Activated CD4-positive, alpha-beta memory T cell treated with anti-CD3 and anti-CD28 coated beads, Interleukin-2, amount 10 ng/mL, durations not matched to agents 7 days and 5 days (primary cell): ENCODE measurements around the gene FBL. TPM values are rescaled to one million over a fixed set of nuclear protein-coding genes. Genes with fewer than 3 reads are reported as not detected.
"Not testable (repeated sequence)": the region's sequence is repeated elsewhere in the genome, so short reads cannot be mapped to it uniquely, and the experiment has no call there.

Experiments used
- CTCF ChIA-PET: fragments of 350-600 bp; sonication (Branson Sonifier 250); formaldehyde crosslinking; loops from one replicate; lab custom pipeline; 2021; ENCODE audit warnings: antibody characterized with exemption, inconsistent platforms; lab: Charles Lee
- POLR2A ChIA-PET: fragments of 350-600 bp; sonication (Branson Sonifier 250); formaldehyde crosslinking; loops from one replicate; lab custom pipeline; 2021; ENCODE audit warnings: antibody characterized with exemption; lab: Charles Lee
- DNase-seq: peaks from one replicate; pipeline ENCODE4 v3.0.0-alpha.2; 2020
- H3K27ac Mint-ChIP-seq: one replicate; pipeline ENCODE4 v1.8.0; 2021; ENCODE audit warnings: mild to moderate bottlenecking, mixed read lengths
- H3K27me3 Mint-ChIP-seq: one replicate; pipeline ENCODE4 v1.8.0; 2021; ENCODE audit warnings: mixed read lengths
- H3K36me3 Mint-ChIP-seq: one replicate; pipeline ENCODE4 v1.8.0; 2021; ENCODE audit warnings: low read depth, mixed read lengths
- H3K4me1 Mint-ChIP-seq: one replicate; pipeline ENCODE4 v1.8.0; 2021; ENCODE audit warnings: mixed read lengths
- H3K4me3 Mint-ChIP-seq: one replicate; pipeline ENCODE4 v1.8.0; 2021; ENCODE audit warnings: mild to moderate bottlenecking, mixed read lengths
- H3K9me3 Mint-ChIP-seq: one replicate; pipeline ENCODE4 v1.8.0; 2021; ENCODE audit warnings: mixed read lengths
- total RNA-seq, 2 experiments: library from RNA; stranded (reverse); gene quantifications; one replicate each; pipeline ENCODE4 v1.2.3, GENCODE V29; 2021

FBL gene
- total RNA-seq, 2 experiments from 2014 or later: 294 to 302 TPM

- H3K27me3 Mint-ChIP-seq, H3K4me3 Mint-ChIP-seq, H3K4me1 Mint-ChIP-seq, H3K9me3 Mint-ChIP-seq, DNase-seq, H3K36me3 Mint-ChIP-seq, H3K27ac Mint-ChIP-seq, POLR2A ChIA-PET: not testable (repeated sequence)
- CTCF ChIA-PET: interaction anchor here (1.3 kb wide), 1 partner anchor 21 kb away, joined by 5 read pairs; no protein-coding TSS in a partner anchor
Measured at GRCh38 chr19:39814111-39814510, 32.1 kb downstream of the FBL start.

GRCh38 chr19:39813264-39813993 is 32.8 kb downstream of the FBL start:
- Mint-ChIP-seq H3K4me3 (no peak overlapping the region), H3K27ac (no peak overlapping the region), H3K36me3 (no peaks in the 10 kb centered on the region), H3K4me1 (no peaks in the 10 kb centered on the region), H3K27me3 (no peaks in the 10 kb centered on the region), H3K9me3 (no peaks in the 10 kb centered on the region)
- ChIA-PET POLR2A (no interaction called here), CTCF (interaction anchor here (1.3 kb wide), 1 partner anchor 21 kb away, joined by 5 read pairs; no protein-coding TSS in a partner anchor)
- no peak for DNase-seq

- H3K9me3 Mint-ChIP-seq: no peaks in the 10 kb centered on the region
- no peaks in the 10 kb centered on the region for H3K4me1 Mint-ChIP-seq
- ChIA-PET POLR2A (no interaction called here), CTCF (interaction anchor here (0.6 to 0.7 kb wide), 2 partner anchors 15 to 31 kb away, joined by 3 to 5 read pairs; no protein-coding TSS in a partner anchor)
- no peak for DNase-seq
- no peak overlapping the region for H3K4me3 Mint-ChIP-seq
- no peaks in the 10 kb centered on the region for H3K27me3 Mint-ChIP-seq
- no peaks in the 10 kb centered on the region for H3K36me3 Mint-ChIP-seq
- no peak overlapping the region for H3K27ac Mint-ChIP-seq
Measured at GRCh38 chr19:39811064-39811463, 35.1 kb downstream of the FBL start.

GRCh38 chr19:39810424-39810823 is 35.8 kb downstream of the FBL start:
- ChIA-PET CTCF (no interaction called here), POLR2A (no interaction called here)
- no peak overlapping the region for H3K27ac Mint-ChIP-seq
- no peaks in the 10 kb centered on the region for H3K9me3 Mint-ChIP-seq
- no peak for DNase-seq
- H3K4me3 Mint-ChIP-seq: no peak overlapping the region
- H3K4me1 Mint-ChIP-seq: no peaks in the 10 kb centered on the region
- no peaks in the 10 kb centered on the region for H3K36me3 Mint-ChIP-seq
- H3K27me3 Mint-ChIP-seq: no peaks in the 10 kb centered on the region

- Mint-ChIP-seq H3K4me3 (no peak overlapping the region), H3K9me3 (no peaks in the 10 kb centered on the region), H3K36me3 (no peaks in the 10 kb centered on the region), H3K27me3 (peaks cover under 1% of the 10 kb centered on the region), H3K27ac (no peak overlapping the region), H3K4me1 (no peaks in the 10 kb centered on the region)
- ChIA-PET CTCF (interaction anchor here (0.9 kb wide), 1 partner anchor 42 kb away, joined by 3 read pairs; no protein-coding TSS in a partner anchor), POLR2A (no interaction called here)
- no peak for DNase-seq
Measured at GRCh38 chr19:39809368-39809767, 36.8 kb downstream of the FBL start.

GRCh38 chr19:39808688-39809087 is 37.5 kb downstream of the FBL start:
- CTCF ChIA-PET: interaction anchor here (0.9 to 1.0 kb wide), 3 partner anchors 16 to 41 kb away, joined by 3 read pairs; no protein-coding TSS in a partner anchor
- DNase-seq, H3K27ac Mint-ChIP-seq, H3K9me3 Mint-ChIP-seq, POLR2A ChIA-PET, H3K36me3 Mint-ChIP-seq, H3K4me3 Mint-ChIP-seq, H3K27me3 Mint-ChIP-seq, H3K4me1 Mint-ChIP-seq: not testable (repeated sequence)

- no peaks in the 10 kb centered on the region for H3K36me3 Mint-ChIP-seq
- H3K4me1 Mint-ChIP-seq: no peaks in the 10 kb centered on the region
- no peak overlapping the region for H3K27ac Mint-ChIP-seq
- DNase-seq: no peak
- H3K27me3 Mint-ChIP-seq: peaks cover 6% of the 10 kb centered on the region
- ChIA-PET POLR2A (no interaction called here), CTCF (interaction anchor here (0.8 to 1.0 kb wide), 3 partner anchors 15 to 34 kb away, joined by 3 read pairs; no protein-coding TSS in a partner anchor)
- no peaks in the 10 kb centered on the region for H3K9me3 Mint-ChIP-seq
- no peak overlapping the region for H3K4me3 Mint-ChIP-seq
Measured at GRCh38 chr19:39807846-39808364, 38.3 kb downstream of the FBL start.

GRCh38 chr19:39805104-39805503 is 41.1 kb downstream of the FBL start:
- ChIA-PET POLR2A (no interaction called here), CTCF (interaction anchor here (0.6 to 0.7 kb wide), 2 partner anchors 16 to 30 kb away, joined by 3 read pairs; no protein-coding TSS in a partner anchor)
- H3K27me3 Mint-ChIP-seq: peaks cover 9% of the 10 kb centered on the region
- no peaks in the 10 kb centered on the region for H3K36me3 Mint-ChIP-seq
- no peaks in the 10 kb centered on the region for H3K4me1 Mint-ChIP-seq
- no peak overlapping the region for H3K4me3 Mint-ChIP-seq
- no peak for DNase-seq
- H3K9me3 Mint-ChIP-seq: no peaks in the 10 kb centered on the region
- H3K27ac Mint-ChIP-seq: no peak overlapping the region

- H3K27me3 Mint-ChIP-seq: peaks cover 11% of the 10 kb centered on the region
- no peak overlapping the region for H3K27ac Mint-ChIP-seq
- H3K9me3 Mint-ChIP-seq: no peaks in the 10 kb centered on the region
- H3K4me1 Mint-ChIP-seq: no peaks in the 10 kb centered on the region
- H3K4me3 Mint-ChIP-seq: no peak overlapping the region
- CTCF ChIA-PET: interaction anchor here (1.1 to 3.4 kb wide), 2 partner anchors 10 to 41 kb away, joined by 5 to 18 read pairs; no protein-coding TSS in a partner anchor
- no peaks in the 10 kb centered on the region for H3K36me3 Mint-ChIP-seq
- DNase-seq: no peak
- POLR2A ChIA-PET: interaction anchor here (0.9 kb wide), 1 partner anchor 31 kb away, joined by 3 read pairs; the partner anchor contains the start of gene DYRK1B
Measured at GRCh38 chr19:39802958-39803357, 43.2 kb downstream of the FBL start.

GRCh38 chr19:39797083-39797482 is 49.1 kb downstream of the FBL start:
- POLR2A ChIA-PET: interaction anchor here (1.5 kb wide), 1 partner anchor 47 kb away, joined by 3 read pairs; no protein-coding TSS in a partner anchor
- no peaks in the 10 kb centered on the region for H3K36me3 Mint-ChIP-seq
- no peaks in the 10 kb centered on the region for H3K9me3 Mint-ChIP-seq
- no peak overlapping the region for H3K4me3 Mint-ChIP-seq
- peaks cover 14% of the 10 kb centered on the region for H3K4me1 Mint-ChIP-seq
- H3K27ac Mint-ChIP-seq: no peak overlapping the region
- peaks cover 20% of the 10 kb centered on the region for H3K27me3 Mint-ChIP-seq
- CTCF ChIA-PET: interaction anchor here (1.6 to 3.2 kb wide), 2 partner anchors 46 to 173 kb away, joined by 3 to 30 read pairs; partner anchors contain the start of gene PSMC4
- no peak for DNase-seq

GRCh38 chr19:39796000-39796498 is 50.1 kb downstream of the FBL start:
- Mint-ChIP-seq H3K4me3 (no peak overlapping the region), H3K36me3 (no peaks in the 10 kb centered on the region), H3K9me3 (no peaks in the 10 kb centered on the region), H3K27me3 (peaks cover 20% of the 10 kb centered on the region), H3K27ac (no peak overlapping the region), H3K4me1 (peaks cover 14% of the 10 kb centered on the region)
- ChIA-PET CTCF (interaction anchor here (0.5 to 3.2 kb wide), 5 partner anchors 15 to 175 kb away, joined by 3 to 30 read pairs (median 3); partner anchors contain the start of gene PSMC4), POLR2A (interaction anchor here (1.5 kb wide), 2 partner anchors 29 to 48 kb away, joined by 3 read pairs; no protein-coding TSS in a partner anchor)
- DNase-seq: no peak

GRCh38 chr19:39795001-39795400 is 51.2 kb downstream of the FBL start:
- peaks cover 23% of the 10 kb centered on the region for H3K27me3 Mint-ChIP-seq
- H3K27ac Mint-ChIP-seq: no peak overlapping the region
- H3K4me1 Mint-ChIP-seq: peaks cover 14% of the 10 kb centered on the region
- H3K9me3 Mint-ChIP-seq: no peaks in the 10 kb centered on the region
- ChIA-PET CTCF (interaction anchor here (1.1 to 3.2 kb wide), 4 partner anchors 20 to 94 kb away, joined by 3 to 30 read pairs (median 4); no protein-coding TSS in a partner anchor), POLR2A (interaction anchor here (1.5 kb wide), 1 partner anchor 30 kb away, joined by 3 read pairs; no protein-coding TSS in a partner anchor)
- H3K4me3 Mint-ChIP-seq: no peak overlapping the region
- DNase-seq: no peak
- no peaks in the 10 kb centered on the region for H3K36me3 Mint-ChIP-seq
